Esophagus muscularis mucosa (tissue), 4 donors: ENCODE measurements around the gene SAC3D1. TPM values are rescaled to one million over a fixed set of nuclear protein-coding genes. Genes with fewer than 3 reads are reported as not detected.

Experiments used
- DNase-seq: peaks from one replicate; pipeline ENCODE4 v3.0.0-alpha.2; 2017; ENCODE audit errors: extremely low spot score
- H3K27ac ChIP-seq, 4 donors: fragments of 200-600 bp; sonication (generic); replicated peaks in 1 of 4; 1 replicate in 3 of 4; 2 replicates in 1 of 4; pipeline ENCODE4 v1.5.1; 2016 to 2019; ENCODE audit warnings: mild to moderate bottlenecking in 1 of 4
- H3K27me3 ChIP-seq, 4 donors: fragments of 200-600 bp; sonication (generic); one replicate each; pipeline versions ENCODE4 v1.5.1 to v1.6.0; 2016 to 2019
- H3K36me3 ChIP-seq, 4 donors: fragments of 200-600 bp; sonication (generic); one replicate each; pipeline ENCODE4 v1.5.1; 2016 to 2019
- H3K4me1 ChIP-seq, 4 donors: fragments of 200-600 bp; sonication (generic); one replicate each; pipeline ENCODE4 v1.5.1; 2016 to 2019
- H3K4me3 ChIP-seq, 4 donors: fragments of 200-600 bp; sonication (generic); 1 replicate in 2 of 4; 2 replicates in 2 of 4; pipeline ENCODE4 v1.5.1; 2016 to 2019; ENCODE audit warnings: mild to moderate bottlenecking in 4 of 4, moderate library complexity in 1 of 4
- H3K9me3 ChIP-seq, 4 donors: fragments of 200-600 bp; sonication (generic); 1 replicate in 3 of 4; 2 replicates in 1 of 4; pipeline ENCODE4 v1.5.1; 2016 to 2019
- CTCF ChIP-seq, 3 experiments: fragments of 200-600 bp in 2 of 3; fragments of 450-650 bp in 1 of 3; sonication (generic) in 2 of 3; IDR thresholded peaks; one replicate each; pipeline ENCODE4 v1.5.1; 2017 to 2019; ENCODE audit warnings: antibody characterized with exemption in 3 of 3, mild to moderate bottlenecking in 2 of 3, moderate library complexity in 1 of 3
- EP300 ChIP-seq: sonication (generic); formaldehyde crosslinking; IDR thresholded peaks from one replicate; pipeline ENCODE4 v1.6.1; 2017; ENCODE audit warnings: antibody characterized with exemption
- POLR2A ChIP-seq: fragments of 450-650 bp; IDR thresholded peaks from one replicate; pipeline ENCODE4 v1.6.1; 2017; ENCODE audit warnings: antibody characterized with exemption, moderate library complexity, mild to moderate bottlenecking, low read depth
- POLR2AphosphoS5 ChIP-seq, 2 donors: sonication (generic); formaldehyde crosslinking; IDR thresholded peaks; one replicate each; pipeline ENCODE4 v1.6.1; 2017; ENCODE audit warnings: antibody characterized with exemption in 2 of 2
- WGBS: methylation state at CpG from one replicate; pipeline ENCODE4 v1.1.5; 2018; 5-methylcytosine and 5-hydroxymethylcytosine counted together
- intact Hi-C: fragments of 100-400 bp; cut with DNase I; formaldehyde crosslinking; loops from one replicate; pipeline ENCODE4 v1.15.1; 2023
- total RNA-seq, 4 donors: library from RNA; depleted of rRNA; stranded (reverse); fragments of >200 nt; gene quantifications; one replicate each; pipeline versions ENCODE4 v1.1.0 to v1.2.1, GENCODE V29; 2016

Gene SAC3D1
- total RNA-seq, 4 donors from 2014 or later = 9.6 to 21.8 (median 13.1) TPM

GRCh38 chr11:65078151-65078550 lies 37.1 kb downstream of the SAC3D1 start:
- no peaks in the 10 kb centered on the region for H3K9me3 ChIP-seq

GRCh38 chr11:65078786-65079342 lies 37.9 kb downstream of the SAC3D1 start:
- intact Hi-C loops = no loop called here
- TF ChIP-seq POLR2A = no peak
- H3K4me3 ChIP-seq = no peak overlapping the region
- no peaks in the 10 kb centered on the region for H3K9me3 ChIP-seq
- WGBS = 92% methylated on average over 9 of the region's 9 CpGs
- DNase-seq = no peak
- no peaks in the 10 kb centered on the region for H3K27me3 ChIP-seq
- H3K36me3 ChIP-seq = no peaks in the 10 kb centered on the region
- H3K27ac ChIP-seq = no peak overlapping the region
- peaks cover 6 to 8% (median 8%) of the 10 kb centered on the region in 4 donors for H3K4me1 ChIP-seq

More at GRCh38 chr11:65078151-65078550, 37.1 kb downstream of the SAC3D1 start:
- no peak for DNase-seq
- H3K4me1 ChIP-seq = peaks cover 0 to 2% (median 1%) of the 10 kb centered on the region in 4 donors
- H3K27ac ChIP-seq = no peak overlapping the region
- TF ChIP-seq POLR2AphosphoS5 (IDR thresholded peaks at IDR 0.05) (no peak), CTCF (IDR thresholded peaks at IDR 0.05) (peak; percentile 29 to 56 (median 39)), EP300 (no peak), POLR2A (no peak)
- no peaks in the 10 kb centered on the region for H3K36me3 ChIP-seq
- H3K27me3 ChIP-seq = no peaks in the 10 kb centered on the region
- WGBS = 65% methylated on average over 3 of the region's 3 CpGs
- no peak overlapping the region for H3K4me3 ChIP-seq
- intact Hi-C loops = no loop called here

GRCh38 chr11:65083134-65083833 lies 42.3 kb downstream of the SAC3D1 start:
- H3K4me3 ChIP-seq = peak overlapping the region; percentile 64 to 93 (median 83)
- no peaks in the 10 kb centered on the region for H3K9me3 ChIP-seq
- no peak for DNase-seq
- no peak for TF ChIP-seq POLR2A
- no peak for TF ChIP-seq POLR2AphosphoS5 (IDR thresholded peaks at IDR 0.05)
- no peak for TF ChIP-seq EP300
- no peak for TF ChIP-seq CTCF (IDR thresholded peaks at IDR 0.05)
- peaks cover 17 to 24% (median 21%) of the 10 kb centered on the region in 4 donors for H3K4me1 ChIP-seq
- H3K27ac ChIP-seq = peak overlapping the region; percentile 90 to 97 (median 92)
- intact Hi-C loops = loop anchor here (5.0 kb wide), 2 partner anchors 36 to 71 kb away; partner anchors contain the start of gene ARL2
- peaks cover 15 to 34% (median 32%) of the 10 kb centered on the region in 4 donors for H3K36me3 ChIP-seq
- H3K27me3 ChIP-seq = no peaks in the 10 kb centered on the region
- WGBS = 7% methylated on average over 13 of the region's 13 CpGs

GRCh38 chr11:65083834-65084597 lies 43.0 kb downstream of the SAC3D1 start, which contains the start of the genes CDCA5 and ZFPL1:
TSS of gene CDCA5 (minus strand) at chr11:65084040. CDS start at chr11:65083978, 62 bp downstream.
TSS of gene ZFPL1 (plus strand) at chr11:65084222. CDS start at chr11:65084699, 477 bp downstream.
- H3K27ac ChIP-seq = peak within 1 kb of the TSS; percentile 90 to 97 (median 92)
- no peaks in the 10 kb centered on the region for H3K9me3 ChIP-seq
- under 1% methylated on average over 68 of the region's 79 CpGs for WGBS
- peaks cover 22 to 41% (median 40%) of the 10 kb centered on the region in 4 donors for H3K36me3 ChIP-seq
- no peaks in the 10 kb centered on the region for H3K27me3 ChIP-seq
- DNase-seq = peak; percentile 99
- intact Hi-C loops = loop anchor here (1.0 to 5.0 kb wide), 3 partner anchors 12 to 72 kb away; partner anchors contain the start of genes ARL2 and VPS51
- TF ChIP-seq EP300 = no peak
- TF ChIP-seq POLR2AphosphoS5 (IDR thresholded peaks at IDR 0.05) = peak; percentile 96 to 99
- peak in 1 of 3 experiments; percentile 28 for TF ChIP-seq CTCF (IDR thresholded peaks at IDR 0.05)
- no peak for TF ChIP-seq POLR2A
- peak within 1 kb of the TSS; percentile 64 to 93 (median 83) for H3K4me3 ChIP-seq
- H3K4me1 ChIP-seq = peaks cover 17 to 24% (median 21%) of the 10 kb centered on the region in 4 donors
